Posterior vena cava (tissue), 2 donors: ENCODE data around the gene PSMC3IP. TPM values are rescaled to one million over a fixed set of nuclear protein-coding genes. Genes with fewer than 3 reads are reported as not detected.
A peak's percentile ranks its signal among the peaks of the same experiment; 100 is the strongest.

ENCODE experiments used
- DNase-seq: peaks from one replicate; pipeline ENCODE4 v3.0.0-alpha.2; 2020; ENCODE audit warnings: low spot score
- intact Hi-C, 2 donors: fragments of 100-400 bp; cut with DNase I; formaldehyde crosslinking; loops; one replicate each; pipeline versions ENCODE4 v1.14.1 to v1.14.2; 2022 to 2023
- total RNA-seq, 2 donors: library from RNA; stranded (reverse); fragmentation: NEBNext Ultra II Directional; extraction: Animal tissue kit (Norgen Biotek cat#: 25700); gene quantifications; one replicate each; pipeline ENCODE4 v1.2.1, GENCODE V29; 2021
- donor health status: DM: yes; HTN: yes; CAD: no.
- donor health status: DM: yes; HTN: yes; CAD: no.

The PSMC3IP gene
- total RNA-seq, 2 donors from 2014 or later = 4.1 to 4.7 TPM

DNA sequence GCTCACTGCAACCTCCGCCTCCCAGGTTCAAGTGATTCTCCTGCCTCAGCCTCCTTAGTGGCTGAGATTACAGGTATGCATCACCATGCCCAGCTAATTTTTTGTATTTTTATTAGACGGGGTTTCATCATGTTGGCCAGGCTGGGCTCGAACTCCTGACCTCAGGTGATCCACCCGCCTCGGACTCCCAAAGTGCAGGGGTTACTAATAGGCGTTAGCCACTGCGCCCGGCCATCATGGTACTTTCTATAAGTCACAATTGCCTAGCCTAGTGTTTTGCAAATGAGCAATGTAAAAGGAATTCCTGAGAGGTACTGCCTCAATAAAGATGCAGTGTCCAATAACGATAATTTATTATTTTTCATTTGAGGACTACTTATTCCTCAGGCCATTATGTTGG is 13.9 kb upstream of the PSMC3IP start:
- peak; percentile 69 for DNase-seq
- intact Hi-C loops = no loop called here

DNA sequence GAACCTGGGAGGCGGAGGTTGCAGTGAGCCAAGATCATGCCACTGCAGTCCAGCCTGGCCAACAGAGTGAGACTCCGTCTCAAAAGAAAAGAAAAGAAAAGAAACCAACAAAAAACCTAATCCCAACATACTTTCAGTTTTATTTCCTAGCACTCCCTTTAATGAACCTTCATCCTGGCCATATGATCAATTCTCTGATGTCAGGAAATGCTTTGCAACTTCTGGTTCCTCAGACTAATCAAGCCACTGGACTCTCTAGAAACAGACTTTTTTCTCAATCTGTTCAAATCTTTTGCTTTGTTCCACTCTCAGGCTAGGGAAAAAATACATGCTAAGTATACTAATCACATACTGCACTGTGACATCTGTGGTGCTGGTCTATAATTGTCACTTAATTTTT is 13.4 kb upstream of the PSMC3IP start:
- intact Hi-C loops = no loop called here
- DNase-seq = no peak

GRCh38 chr17:42586514-42587230 is 9.1 kb upstream of the PSMC3IP start:
- intact Hi-C loops = no loop called here
- peak; percentile 17 for DNase-seq

GRCh38 chr17:42585353-42585752 is 7.8 kb upstream of the PSMC3IP start:
- DNase-seq = peak; percentile 44
- intact Hi-C loops = loop anchor here in 1 of 2 donors (1.0 kb wide), 1 partner anchor 27 kb away; no protein-coding TSS in a partner anchor

GRCh38 chr17:42584880-42585279 is 7.4 kb upstream of the PSMC3IP start:
- no peak for DNase-seq
- intact Hi-C loops = loop anchor here in 1 of 2 donors (1.0 kb wide), 1 partner anchor 27 kb away; no protein-coding TSS in a partner anchor

- intact Hi-C loops = no loop called here
Measured at GRCh38 chr17:42581744-42582270, 4.3 kb upstream of the PSMC3IP start.

DNA sequence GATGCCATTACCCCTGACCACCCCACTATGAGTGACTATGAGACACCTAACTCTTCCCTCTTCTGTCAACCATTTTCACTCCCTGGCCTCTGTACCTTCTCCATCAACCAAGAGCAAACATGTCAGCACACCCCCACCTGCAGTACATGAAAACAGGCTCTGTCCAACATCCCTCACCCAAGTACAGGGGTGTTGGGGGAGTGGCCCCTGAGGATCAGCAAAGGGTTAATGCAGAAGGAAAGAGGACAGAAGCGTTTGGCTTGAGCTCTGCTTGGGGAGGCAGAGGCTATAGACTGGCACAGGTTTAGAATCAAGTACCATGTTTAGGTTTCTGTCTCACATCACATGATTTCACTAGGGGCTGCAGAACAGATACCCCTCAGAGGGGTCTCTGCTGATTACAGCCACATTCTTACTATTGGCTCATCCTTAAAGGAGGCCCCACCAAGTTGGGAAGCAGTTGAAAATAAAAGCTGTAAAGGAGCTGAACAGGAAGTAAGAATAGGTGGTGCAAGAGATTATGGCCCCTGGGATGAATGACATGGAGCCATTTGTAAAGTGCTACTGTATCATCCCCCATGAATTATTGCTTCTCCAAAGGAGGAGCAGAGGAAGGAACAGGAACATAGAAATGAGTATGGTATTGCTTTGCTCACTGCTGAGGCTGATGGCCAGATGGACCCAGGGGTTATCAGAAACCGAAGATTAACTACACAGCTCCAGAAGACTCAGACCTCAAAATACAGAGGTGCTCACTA is 2.4 kb upstream of the PSMC3IP start:
- no peak for DNase-seq
- intact Hi-C loops = loop anchor here (5.0 to 10.0 kb wide), 2 partner anchors 102 to 105 kb away; partner anchors contain the start of genes CCR10 (in 2 of the 2) and CNTNAP1 (in 2 of the 2)

More at GRCh38 chr17:42581744-42582270, 4.3 kb upstream of the PSMC3IP start:
- no peak for DNase-seq

- intact Hi-C loops = loop anchor here (5.0 to 10.0 kb wide), 2 partner anchors 104 to 106 kb away; partner anchors contain the start of genes CCR10 (in 2 of the 2) and CNTNAP1 (in 2 of the 2)
- peak; percentile 90 for DNase-seq
Measured at GRCh38 chr17:42578282-42578869, 847 bp upstream of the PSMC3IP start.

- intact Hi-C loops = loop anchor here (5.0 to 10.0 kb wide), 2 partner anchors 105 to 108 kb away; partner anchors contain the start of genes CCR10 (in 2 of the 2) and CNTNAP1 (in 2 of the 2)
- DNase-seq = peak; percentile 69
Measured at GRCh38 chr17:42577140-42577531, 393 bp downstream of the PSMC3IP start.

GRCh38 chr17:42574463-42574862 is 3.1 kb downstream of the PSMC3IP start:
- intact Hi-C loops = loop anchor here in 1 of 2 donors (10.0 kb wide), 1 partner anchor 110 kb away; the partner anchor contains the start of genes CCR10 and CNTNAP1
- no peak for DNase-seq

DNA sequence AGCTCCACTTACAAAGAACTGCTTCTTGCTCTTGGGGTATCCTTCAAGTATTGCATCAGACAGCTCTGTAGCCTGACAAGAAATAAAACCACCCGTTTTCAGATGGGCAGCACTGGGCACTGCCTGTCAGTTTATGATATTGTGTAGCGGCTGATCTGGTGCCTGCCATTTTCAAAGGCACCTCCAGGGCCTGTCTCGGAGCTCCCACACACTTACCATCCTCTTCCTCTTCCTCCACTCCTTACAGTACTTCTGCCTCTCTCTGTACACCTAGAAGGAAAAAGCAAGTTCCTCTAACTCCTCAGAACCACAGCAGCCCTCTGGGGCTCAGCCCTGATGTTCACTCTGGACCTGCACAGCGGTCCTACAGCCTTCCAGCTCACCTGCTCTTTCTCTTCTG is 4.4 kb downstream of the PSMC3IP start:
- intact Hi-C loops = loop anchor here in 1 of 2 donors (10.0 kb wide), 1 partner anchor 112 kb away; the partner anchor contains the start of genes CCR10 and CNTNAP1
- no peak for DNase-seq

- no peak for DNase-seq
- intact Hi-C loops = loop anchor here in 1 of 2 donors (10.0 kb wide), 1 partner anchor 113 kb away; the partner anchor contains the start of genes CCR10 and CNTNAP1
Measured at GRCh38 chr17:42571435-42572225, 5.9 kb downstream of the PSMC3IP start.

GRCh38 chr17:42568341-42569111 is 9.0 kb downstream of the PSMC3IP start:
- DNase-seq = peak; percentile 52

GRCh38 chr17:42566883-42567573 is 10.5 kb downstream of the PSMC3IP start, which contains the start of gene MLX:
TSS of gene MLX (plus strand) at chr17:42567100. CDS start at chr17:42567125, 25 bp downstream.
- DNase-seq = peak; percentile 98
- intact Hi-C loops = no loop called here

More at GRCh38 chr17:42568341-42569111, 9.0 kb downstream of the PSMC3IP start:
- intact Hi-C loops = no loop called here

DNA sequence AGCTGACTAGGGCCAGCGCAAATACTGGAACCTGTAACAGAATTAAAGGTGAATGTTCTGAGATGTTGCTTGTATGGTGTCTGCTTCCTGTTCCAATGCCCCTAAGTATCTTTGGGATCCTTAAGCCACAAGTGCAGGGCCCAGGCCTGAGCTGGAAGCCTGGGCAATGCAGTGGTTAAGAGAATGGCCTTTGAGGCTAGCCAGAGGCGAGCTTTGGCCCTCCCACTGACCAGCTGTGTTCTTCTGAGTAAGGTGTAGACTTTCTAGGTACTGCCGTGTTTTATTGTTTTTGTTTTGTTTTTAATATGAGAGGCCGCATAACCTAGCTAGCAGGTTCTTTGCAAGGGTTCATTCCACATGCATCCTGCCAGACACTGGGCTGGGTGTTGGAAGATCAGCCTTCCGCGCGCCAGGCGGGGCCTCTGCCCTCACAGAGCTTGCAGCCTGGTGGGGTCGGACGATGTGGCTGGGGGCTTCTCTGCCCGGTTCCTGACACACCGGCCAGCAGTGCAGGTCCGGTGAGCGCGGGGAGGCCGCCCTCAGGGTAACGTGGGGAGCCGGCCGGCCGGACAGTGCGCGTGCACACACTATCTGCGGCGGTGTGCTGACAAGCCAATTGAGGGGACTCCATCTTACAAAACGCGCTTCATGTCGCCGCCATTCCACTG is 11.2 kb downstream of the PSMC3IP start:
- peak; percentile 62 for DNase-seq
- intact Hi-C loops = no loop called here

DNA sequence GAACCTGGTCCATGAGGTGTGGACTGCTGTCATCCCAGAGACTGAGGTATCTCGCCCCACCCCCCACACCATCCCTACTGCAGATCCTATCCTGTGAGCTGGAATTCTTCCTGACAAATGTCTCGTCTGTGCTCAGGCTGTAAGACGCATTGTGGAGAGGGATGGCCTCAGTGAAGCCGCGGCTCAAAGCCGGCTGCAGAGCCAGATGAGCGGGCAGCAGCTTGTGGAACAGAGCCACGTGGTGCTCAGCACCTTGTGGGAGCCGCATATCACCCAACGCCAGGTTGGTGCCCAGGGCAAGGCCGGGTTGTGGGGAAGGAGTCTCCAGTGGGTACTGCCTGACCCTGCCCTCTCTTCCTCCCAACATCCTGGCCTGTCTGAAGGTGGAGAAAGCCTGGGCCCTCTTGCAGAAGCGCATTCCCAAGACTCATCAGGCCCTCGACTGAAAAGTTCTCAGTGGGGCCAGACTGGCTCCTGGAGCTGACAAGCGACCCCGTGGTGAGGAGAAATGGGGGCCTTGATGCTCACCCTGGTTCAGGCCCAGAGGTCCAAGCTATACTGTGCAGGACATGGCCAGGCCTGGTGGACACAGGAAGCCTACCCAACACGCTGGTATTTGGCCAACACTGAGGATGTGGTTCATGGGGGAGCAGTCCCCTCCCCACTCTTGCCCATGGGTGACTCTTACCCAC is 11.9 kb downstream of the PSMC3IP start:
- intact Hi-C loops = no loop called here
- peak; percentile 66 for DNase-seq
